Measurements from ENCODE around the gene MAP2K3.
"Not testable (repeated sequence)": the region's sequence is repeated elsewhere in the genome, so short reads cannot be mapped to it uniquely, and the experiment has no call there.

MAP2K3 gene

DNA sequence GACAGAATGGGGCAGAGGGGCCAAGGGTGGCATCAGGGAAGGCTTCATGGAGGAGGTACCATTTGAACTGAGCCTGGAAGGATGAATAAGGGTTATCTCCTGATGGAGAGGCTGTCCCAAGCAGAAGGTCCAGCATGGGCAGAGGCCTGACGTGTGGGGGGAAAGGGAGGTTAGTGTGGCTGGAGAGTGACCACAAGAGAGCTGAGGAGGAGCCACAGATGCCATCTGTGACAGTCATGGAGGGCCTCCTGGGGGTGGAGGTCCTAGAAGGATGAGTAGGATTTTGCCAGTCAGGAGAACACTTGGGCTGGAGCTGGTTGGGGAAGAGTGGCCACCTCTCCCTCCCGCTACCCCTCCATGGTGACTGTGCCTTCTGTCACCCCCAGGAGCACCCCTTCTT, 29.2 kb downstream of the MAP2K3 start:
- not testable (repeated sequence) for DNase-seq

DNA sequence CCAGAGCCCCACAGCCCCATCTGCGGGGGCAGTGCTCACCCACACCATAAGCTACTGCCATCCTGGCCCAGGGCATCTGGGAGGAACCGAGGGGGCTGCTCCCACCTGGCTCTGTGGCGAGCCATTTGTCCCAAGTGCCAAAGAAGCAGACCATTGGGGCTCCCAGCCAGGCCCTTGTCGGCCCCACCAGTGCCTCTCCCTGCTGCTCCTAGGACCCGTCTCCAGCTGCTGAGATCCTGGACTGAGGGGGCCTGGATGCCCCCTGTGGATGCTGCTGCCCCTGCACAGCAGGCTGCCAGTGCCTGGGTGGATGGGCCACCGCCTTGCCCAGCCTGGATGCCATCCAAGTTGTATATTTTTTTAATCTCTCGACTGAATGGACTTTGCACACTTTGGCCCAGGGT, 29.8 kb downstream of the MAP2K3 start:
- DNase-seq, result not testable (repeated sequence)

DNA sequence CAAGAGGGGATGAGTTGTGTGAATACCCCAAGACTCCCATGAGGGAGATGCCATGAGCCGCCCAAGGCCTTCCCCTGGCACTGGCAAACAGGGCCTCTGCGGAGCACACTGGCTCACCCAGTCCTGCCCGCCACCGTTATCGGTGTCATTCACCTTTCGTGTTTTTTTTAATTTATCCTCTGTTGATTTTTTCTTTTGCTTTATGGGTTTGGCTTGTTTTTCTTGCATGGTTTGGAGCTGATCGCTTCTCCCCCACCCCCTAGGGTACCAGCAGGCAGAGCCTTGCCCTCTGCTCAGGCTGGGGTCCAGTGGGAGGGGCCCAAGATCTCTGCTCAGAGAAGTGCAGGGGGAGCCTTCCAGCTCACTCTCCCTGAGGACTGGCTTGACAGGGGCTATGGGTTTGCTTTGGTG, 30.2 kb downstream of the MAP2K3 start:
- DNase-seq, result not testable (repeated sequence)

DNA sequence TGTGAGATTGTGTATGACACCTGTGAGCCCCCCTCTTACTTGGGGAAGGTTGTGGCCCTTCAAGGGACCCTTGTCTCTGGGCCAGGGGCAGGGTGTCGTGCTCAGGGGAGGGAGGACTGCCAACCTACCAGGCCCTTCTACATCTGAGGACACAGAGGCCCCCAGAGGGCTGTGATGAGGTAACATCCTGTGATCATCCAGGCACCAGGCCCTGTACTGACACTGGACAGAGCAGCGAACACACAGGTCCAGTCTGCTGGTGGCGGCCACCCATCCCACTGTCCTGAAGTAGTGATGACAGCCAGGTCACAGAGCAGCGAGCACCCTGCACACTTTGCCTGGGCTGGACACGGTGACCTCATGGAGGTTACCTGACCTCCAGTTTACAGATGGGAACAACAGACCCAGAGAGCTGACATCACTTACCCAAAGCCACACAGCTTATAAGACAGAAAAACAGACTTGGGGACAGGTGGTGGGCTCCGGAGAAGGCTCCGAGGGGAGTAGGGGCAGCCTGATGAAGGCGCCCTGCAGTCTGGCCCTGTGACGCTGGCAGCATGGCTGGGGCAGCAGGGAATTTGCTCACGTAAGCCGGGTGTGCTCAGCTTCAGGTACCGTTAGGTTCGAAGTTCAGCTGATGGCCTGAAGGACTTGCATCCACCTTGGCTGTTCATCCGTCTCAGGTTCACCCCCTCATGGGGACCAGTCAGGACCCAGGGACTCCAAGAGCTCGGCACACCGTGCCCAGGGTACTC, 30.9 kb downstream of the MAP2K3 start:
- not testable (repeated sequence) for DNase-seq

DNA sequence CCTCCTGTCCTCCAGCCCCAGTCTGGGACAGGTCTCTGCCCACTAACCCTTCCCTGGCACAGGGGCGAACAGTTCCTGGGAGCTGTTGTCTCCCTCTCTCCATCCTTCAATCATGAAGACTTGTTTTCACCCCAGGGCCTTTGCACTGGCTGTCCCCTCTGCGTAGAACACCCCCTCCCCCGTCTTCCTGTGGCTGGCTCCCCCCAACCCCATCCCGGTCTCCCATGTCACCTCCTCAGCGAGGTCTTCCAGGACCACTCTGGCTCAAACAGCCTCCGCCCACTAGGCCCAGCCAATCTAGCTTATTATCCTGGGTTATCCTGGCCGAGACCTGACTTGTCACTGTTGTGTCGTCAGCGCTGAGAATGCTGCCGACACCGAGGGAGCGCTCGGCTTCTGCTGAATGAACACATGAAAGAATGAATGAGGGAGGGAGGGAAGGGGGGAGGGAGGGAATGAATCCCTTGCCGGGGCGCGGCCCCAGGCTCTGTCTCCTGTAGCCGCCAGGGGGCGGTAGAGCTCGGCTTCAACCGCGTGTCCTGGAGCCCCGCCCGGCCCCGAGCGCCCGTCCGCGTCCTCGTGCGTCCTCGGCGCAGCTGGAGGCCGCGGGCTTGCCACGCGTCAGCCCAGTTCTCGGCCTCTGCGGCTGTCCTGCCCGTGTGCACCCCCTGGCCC, 31.8 kb downstream of the MAP2K3 start:
- DNase-seq, result not testable (repeated sequence)

DNA sequence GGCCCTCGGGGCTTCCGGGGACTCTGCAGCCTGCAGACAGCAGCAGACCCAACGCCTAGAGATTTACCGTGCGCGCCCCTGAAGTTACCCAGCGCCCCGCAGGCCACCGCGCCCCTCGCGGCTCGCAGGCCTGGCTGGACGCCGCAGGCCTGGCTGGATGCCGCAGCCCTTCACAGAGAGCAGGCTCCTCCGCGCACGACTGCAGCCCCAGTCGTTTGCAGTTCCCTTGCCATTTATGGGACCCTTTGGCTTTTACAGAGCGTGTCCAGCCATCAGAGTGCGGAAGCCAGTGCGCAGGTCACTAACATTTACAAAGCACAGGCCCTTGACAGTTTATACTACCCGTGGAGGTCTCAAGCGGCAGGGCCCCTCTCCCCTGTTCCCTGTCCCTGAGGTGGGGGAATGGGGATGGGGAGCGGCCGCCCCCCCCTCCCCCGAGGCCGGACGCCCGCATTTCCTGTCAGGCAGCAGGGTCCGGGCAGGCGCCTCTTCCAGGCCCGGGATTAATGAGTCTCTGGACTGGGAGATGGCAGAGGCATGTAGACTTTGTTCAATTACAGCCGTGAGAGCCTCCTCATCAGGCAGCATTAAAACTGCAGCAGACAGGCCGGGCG, 32.5 kb downstream of the MAP2K3 start:
- DNase-seq, result not testable (repeated sequence)

DNA sequence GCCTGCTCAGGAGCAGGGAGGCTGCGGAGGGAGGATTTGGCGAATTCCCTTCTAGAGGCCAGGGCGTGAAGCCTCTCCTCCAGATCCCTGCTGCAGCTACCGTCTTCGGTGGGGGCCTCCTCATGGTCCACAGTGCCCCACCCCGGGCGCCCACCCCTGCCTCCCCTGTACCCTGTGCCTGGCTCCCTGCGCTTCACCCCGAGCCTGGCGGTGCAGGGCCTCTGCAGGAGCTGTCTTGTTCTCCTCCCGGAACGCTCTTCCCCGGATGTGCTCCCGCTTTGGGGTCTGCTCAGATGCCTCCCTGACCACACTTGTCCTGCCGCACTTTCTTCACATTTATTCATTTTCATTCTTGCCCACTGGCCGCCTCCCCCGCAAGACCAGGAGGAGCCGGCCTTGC, 33.3 kb downstream of the MAP2K3 start:
- DNase-seq, result not testable (repeated sequence)

DNA sequence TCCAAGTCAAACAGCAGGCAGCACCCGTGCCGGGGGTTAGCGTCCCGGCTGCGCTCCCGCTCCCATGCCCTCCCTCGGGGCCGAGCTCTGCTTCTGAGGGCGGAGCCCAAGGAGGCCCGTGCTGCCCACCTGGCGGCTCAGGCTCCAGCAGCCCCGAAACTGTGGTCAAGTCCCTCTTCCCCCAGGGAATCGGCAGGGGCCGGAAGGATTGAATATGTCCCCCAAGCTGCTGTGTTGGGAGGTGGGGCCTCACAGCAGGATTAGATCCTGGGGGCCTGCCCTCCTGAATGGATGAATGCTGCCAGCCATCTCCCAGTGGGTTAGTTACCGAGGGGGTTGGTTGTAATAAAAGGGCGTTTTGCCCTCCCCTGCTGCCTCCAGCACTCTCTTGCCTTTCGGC, 33.9 kb downstream of the MAP2K3 start:
- DNase-seq, result no peak

DNA sequence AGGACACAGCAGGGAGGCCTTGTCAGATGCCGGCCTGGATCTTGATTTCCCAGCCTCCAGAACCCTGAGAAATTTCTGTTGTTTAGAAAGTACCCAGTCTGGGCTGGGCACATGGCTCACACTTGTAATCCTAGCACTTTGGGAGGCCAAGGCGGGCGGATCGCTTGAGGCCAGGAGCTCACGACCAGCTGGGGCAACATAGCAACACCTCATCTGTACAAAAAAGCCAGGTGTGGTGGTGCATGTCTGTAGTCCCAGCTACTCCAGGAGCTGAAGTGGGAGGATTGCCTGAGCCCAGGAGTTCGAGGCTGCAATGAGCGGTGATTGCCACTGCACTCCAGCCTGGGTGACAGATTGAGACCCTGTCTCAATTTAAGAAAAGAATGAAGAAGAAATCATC, 34.3 kb downstream of the MAP2K3 start:
- not testable (repeated sequence) for DNase-seq

DNA sequence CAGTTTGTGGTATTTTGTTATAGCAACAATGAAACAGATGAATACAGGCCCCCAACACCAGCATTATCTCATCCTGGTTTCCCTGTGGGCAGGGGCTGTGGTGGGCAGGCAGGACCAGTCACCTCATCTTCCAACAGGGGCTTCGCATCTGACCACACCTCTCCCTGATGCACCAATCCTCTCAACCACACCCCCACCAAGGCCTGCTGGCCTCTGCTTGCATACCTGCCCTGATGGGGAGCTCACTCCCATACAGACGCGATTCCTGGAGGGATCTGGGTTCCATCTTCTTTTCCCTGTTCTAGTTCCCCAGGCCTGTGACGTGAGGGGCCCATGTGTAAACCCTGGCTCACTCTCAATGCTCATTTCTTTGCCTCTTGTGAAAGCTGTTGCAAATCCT, 34.7 kb downstream of the MAP2K3 start:
- not testable (repeated sequence) for DNase-seq

DNA sequence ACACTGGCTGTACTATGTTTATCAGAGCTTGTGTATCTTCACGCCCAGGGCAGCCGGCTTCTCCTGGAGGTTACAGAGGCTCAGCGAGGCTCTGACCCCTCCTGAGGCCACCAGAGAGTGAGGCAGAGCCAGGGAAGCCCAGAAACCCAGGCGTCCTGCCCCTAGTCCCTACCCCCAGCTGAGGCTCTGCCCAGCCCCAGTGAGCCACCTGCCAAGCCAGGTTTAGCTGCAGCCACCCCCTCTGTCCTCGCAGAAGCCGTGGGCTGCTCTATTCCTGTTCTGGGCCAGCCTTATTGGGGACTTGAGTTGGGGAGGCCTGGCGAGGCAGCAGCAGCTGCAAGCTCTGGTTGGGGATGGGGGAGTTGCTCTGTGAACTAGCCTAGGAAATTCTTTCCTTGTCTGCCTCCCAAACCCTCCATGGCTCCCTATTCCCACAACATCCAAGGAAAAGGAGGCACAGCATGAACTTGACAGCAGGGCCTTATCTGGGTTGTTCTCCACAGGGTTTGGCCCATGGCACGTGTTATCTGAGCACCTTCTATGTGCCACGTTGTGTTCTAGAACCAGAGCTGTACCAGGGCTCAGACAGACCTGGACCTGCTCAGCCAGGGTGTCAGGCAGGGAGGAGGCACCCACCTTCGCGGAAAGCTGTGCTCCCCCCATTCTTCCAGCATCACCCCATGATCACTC, 35.3 kb downstream of the MAP2K3 start:
- not testable (repeated sequence) for DNase-seq

DNA sequence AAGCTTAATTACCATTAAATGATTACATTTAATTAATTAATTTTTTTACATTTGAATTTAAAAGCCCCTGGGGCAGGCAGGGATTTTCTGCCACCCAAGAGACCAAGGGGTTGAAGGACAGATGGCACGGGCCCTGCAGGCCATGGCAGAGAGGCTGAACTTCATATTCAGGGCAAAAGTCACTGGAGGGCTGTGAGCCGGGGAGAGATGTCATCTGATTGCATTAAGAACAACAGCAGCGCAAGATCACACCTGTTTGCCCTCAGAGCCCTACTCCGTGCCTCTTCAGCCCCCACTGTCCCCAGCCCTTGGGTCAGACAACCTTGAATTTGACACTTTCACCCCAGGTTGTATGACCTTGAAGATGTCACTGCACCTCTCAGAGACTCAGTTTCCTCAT, 35.9 kb downstream of the MAP2K3 start:
- DNase-seq, result not testable (repeated sequence)

DNA sequence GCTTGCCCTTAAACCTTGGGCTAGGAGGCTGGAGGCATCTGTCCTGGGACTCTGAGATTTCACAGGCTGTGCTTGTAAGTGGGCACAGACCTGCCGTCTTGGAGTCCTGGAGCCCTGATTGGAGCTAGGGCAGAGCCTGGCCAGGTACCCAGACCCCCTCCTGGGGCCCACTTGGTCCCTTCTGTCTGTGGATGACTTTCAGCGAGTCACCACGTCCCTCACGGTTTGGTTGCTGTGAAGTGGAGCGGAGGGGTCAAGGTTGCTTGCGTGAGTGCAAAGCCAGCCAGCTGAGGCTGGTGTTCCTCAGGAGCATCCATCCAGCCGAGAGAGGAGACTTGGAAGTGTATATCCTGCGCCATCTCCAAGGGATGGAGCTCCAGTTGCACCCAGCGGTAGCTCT, 36.5 kb downstream of the MAP2K3 start:
- not testable (repeated sequence) for DNase-seq

DNA sequence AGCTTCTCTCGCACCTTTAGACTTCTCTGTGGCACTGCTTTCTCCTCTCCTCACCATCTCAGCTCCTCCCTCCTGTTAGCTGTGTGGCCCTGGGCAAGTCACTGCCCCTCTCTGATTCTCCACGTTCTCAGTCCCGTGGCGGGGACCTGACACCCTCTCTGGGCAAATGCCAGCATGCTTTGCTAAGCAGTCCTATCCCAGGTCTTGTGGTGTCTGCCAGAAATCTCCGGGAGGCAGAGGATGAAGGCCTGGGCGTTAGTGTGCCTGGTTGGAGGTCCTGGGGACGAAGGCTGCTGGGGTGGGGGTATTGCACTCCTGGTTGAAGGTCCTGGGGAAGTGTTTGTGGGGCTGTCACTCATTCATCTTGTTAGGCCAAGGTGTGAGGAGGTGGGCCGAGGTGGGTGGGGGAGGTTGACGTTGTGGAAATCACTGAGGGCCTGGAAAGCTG, 37.3 kb downstream of the MAP2K3 start:
- DNase-seq, result not testable (repeated sequence)

DNA sequence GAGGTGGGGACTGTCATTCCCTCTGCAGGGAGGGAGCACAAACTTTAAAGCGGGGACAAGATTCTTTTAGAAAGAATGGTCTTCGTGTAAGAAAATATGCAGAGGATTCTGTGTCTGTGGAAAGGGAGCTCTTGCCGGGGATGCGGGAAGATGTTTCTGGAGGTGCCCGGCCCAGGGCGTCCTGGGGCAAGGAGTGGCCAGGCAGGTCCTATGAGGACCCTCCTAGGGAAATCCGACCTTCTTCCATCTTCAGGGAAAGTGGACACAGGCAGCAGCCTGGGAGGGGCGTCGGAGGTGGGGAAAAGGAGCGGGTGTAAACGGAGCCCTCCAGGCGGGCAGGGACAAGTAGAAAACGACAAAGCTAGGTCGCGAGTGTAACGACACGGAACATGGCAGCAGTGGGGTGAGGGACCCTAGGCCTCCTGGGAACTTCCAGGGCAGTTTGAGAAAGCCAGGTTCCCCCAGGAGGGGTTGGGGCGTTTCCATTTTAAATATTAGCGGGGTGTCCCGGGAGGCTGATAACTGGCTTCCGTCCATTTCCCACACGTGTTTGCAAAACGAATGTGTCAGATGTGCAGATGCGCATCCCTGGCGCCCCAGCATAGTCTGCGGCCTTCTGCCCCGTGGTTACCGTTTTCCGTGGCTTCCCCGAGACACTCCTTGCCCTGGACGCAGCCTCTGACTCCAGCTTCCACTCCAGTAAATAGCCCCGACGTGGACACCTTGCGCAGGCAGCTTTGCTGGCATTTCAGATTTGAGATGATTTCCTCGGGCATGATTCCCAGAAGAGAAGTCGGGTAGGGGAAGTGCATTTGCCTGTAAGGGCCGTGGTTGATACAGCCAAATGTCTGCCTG, 39.0 kb downstream of the MAP2K3 start:
- not testable (repeated sequence) for DNase-seq

DNA sequence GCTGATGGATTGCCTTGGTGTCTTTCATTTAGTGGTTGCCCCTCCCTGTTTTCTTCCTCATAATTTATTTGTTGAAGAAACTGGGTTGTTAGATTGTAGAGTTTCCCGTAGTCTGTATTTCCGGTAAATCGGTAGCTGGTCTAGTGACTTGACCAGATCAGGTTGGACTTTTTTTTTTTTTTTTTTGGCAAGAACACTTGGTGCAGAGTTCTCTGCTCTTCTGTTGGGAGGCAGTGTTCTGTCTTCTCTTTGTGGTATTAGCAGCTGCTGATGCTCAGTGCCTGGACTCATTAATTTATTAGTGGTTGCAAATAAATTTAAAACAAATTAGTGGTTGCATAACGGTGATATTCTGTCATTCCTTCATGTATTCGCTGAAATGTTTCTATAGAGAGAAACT, 40.2 kb downstream of the MAP2K3 start:
- not testable (repeated sequence) for DNase-seq

DNA sequence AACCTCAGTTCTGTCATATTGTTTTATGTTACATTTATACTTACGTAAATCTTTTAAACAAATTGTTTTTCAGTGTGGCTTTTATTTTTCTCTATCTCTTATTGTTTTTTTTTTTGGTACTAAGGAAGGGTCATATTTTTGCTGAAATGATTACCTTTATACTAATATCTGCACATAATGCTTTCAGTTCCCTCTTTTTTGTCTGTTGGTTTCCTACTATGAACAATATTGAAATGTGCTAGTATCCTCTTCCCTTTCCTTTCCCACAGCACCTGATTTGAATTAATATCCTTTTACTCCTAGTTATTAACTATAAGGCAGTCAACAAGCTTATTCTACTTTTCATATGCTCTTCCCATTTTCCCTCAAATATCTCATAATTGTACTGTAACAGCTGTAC, 43.4 kb downstream of the MAP2K3 start:
- not testable (repeated sequence) for DNase-seq

DNA sequence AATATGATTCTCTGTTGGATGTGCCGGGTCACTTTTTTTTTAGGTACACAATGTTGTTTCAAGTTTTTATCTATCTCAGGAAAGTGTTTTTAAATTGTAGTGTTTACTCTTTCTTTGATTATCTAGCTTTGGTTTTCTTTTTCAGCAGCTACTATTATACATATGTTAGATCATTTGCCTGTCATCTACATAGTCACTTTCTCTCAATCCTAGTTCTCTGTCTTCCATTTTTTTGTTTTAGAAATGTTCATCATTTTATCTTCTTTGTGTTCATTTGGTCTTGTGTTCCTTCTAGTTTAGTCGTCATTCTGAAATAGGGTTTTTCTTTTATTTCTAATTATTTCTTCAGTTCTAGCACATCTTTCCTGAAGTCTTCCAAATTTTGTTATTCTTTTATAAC, 44.3 kb downstream of the MAP2K3 start:
- not testable (repeated sequence) for DNase-seq

DNA sequence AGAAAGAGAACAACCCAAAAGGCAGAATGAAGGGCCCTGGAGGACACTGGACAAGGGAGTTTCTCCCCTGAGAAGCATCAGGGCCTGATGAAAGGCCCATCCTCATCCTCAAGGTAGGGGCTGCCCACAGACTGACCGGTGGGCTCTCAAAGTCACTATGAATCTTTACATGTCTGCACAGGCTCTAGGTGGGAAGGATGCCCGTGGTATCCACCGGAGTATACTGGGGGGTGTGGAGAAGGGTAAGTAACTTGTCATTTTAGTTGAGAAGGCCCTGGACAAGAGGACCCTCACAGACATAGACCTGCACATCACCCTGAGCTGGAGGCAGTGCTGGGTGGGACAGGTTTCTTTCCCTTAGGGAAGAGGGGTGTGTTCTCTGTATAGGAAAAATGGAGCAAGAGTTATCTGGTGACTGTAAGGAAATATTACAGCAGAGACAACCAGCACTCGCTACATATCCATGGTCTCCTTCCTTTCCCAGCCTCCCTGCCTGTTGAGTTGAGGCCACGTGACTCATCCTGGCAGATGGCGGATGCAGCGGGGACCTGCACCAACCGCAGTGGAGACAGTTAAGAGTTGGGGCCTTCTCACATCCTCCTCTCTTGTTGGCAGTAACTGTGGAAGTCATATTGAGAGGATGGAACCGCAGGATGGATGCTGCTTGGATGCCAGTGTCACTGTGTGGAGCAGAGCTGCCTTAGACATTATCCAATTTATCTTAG, 46.1 kb downstream of the MAP2K3 start:
- no peak for DNase-seq

DNA sequence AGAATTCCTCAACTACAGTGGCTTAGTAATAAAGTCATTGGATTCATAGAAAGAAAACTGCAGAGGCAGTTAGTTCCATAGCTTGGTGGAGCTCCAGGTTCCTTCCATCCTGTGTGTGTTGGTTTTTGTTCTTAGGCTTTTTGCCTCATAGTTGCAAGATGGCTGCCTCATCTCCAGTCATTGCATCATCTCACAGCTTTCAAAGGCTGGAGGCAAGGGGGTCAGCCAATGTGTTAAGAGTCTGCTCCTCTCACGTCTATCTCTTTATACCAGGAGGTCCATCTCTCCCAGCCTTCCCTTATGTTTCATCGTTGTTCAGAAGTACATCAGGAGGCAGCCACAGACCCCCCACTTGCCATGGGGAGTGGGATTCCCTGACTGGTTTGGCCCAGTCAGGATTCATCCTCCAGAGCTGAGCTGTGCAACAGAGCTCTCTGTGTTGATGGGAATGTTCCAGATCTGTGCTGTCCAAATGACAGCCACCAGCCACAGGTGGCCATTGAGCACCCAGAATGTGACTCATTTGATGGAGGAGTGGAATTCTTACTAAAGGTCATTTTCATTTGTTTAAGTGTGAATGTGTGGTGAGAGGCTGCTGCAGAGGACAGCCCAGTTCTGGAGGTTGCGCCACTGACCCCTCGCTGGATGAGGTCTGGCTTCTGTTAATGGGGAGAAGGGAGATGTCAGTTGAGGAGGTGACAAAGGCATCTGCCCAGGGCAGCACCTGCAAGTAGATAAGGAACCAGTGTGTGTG, 52.2 kb downstream of the MAP2K3 start:
- not testable (repeated sequence) for DNase-seq

Measured in EL (cell line).